WTC11 (cell line): ENCODE measurements around the gene TMX2. TPM values are rescaled to one million over a fixed set of nuclear protein-coding genes. Genes with fewer than 3 reads are reported as not detected.

ENCODE experiments used
- ATAC-seq: fragments of 200-7000 bp; cut with Tn5 transposase; 2 replicates; pipeline ENCODE4 v1.10.0; 2021; ENCODE audit warnings: mild to moderate bottlenecking, moderate library complexity
- CTCF ChIA-PET: fragments of 300-600 bp; sonication (Branson Sonifier 250); formaldehyde crosslinking; loops from one replicate; lab custom pipeline; 2021; ENCODE audit warnings: antibody characterized with exemption; lab: Charles Lee
- POLR2A ChIA-PET: fragments of 350-600 bp; sonication (Branson Sonifier 250); formaldehyde crosslinking; loops from one replicate; lab custom pipeline; 2021; ENCODE audit warnings: antibody characterized with exemption; lab: Charles Lee
- DNase-seq: peaks from one replicate; pipeline ENCODE4 v3.0.0; 2021; ENCODE audit warnings: low spot score
- H3K27ac Mint-ChIP-seq: 2 replicates; pipeline ENCODE4 v1.8.0; 2021; ENCODE audit warnings: mixed read lengths
- H3K27me3 Mint-ChIP-seq: 2 replicates; pipeline ENCODE4 v1.8.0; 2021; ENCODE audit warnings: low read depth, mild to moderate bottlenecking, moderate library complexity, mixed read lengths
- H3K36me3 Mint-ChIP-seq: 2 replicates; pipeline ENCODE4 v1.8.0; 2021; ENCODE audit warnings: mixed read lengths
- H3K4me1 Mint-ChIP-seq: 2 replicates; pipeline ENCODE4 v1.8.0; 2022; ENCODE audit warnings: mixed read lengths
- H3K4me3 Mint-ChIP-seq: 2 replicates; pipeline ENCODE4 v1.8.0; 2021; ENCODE audit warnings: mild to moderate bottlenecking, moderate library complexity, mixed read lengths
- H3K9me3 Mint-ChIP-seq: 2 replicates; pipeline ENCODE4 v1.8.0; 2021; ENCODE audit warnings: mixed read lengths
- ATF1 ChIP-seq: sonication (generic); formaldehyde crosslinking; IDR thresholded peaks from 2 replicates; pipeline ENCODE4 v1.8.1; 2023; ENCODE audit warnings: mild to moderate bottlenecking, moderate library complexity, missing genetic modification reagents
- CREB1 ChIP-seq: sonication (generic); formaldehyde crosslinking; IDR thresholded peaks from 2 replicates; pipeline ENCODE4 v1.8.0; 2023; ENCODE audit warnings: mild to moderate bottlenecking, missing genetic modification reagents
- ERG ChIP-seq: fragments of 250-450 bp; sonication (Bioruptor Pico); IDR thresholded peaks from 2 replicates; pipeline ENCODE4 v1.8.0; 2021; ENCODE audit warnings: mild to moderate bottlenecking
- JAZF1 ChIP-seq: fragments of 250-450 bp; sonication (Bioruptor Pico); IDR thresholded peaks from 2 replicates; pipeline ENCODE4 v1.9.0; 2021; ENCODE audit warnings: moderate library complexity, mild to moderate bottlenecking, inconsistent platforms
- TEAD1 ChIP-seq: sonication (generic); formaldehyde crosslinking; IDR thresholded peaks from 2 replicates; pipeline ENCODE4 v1.8.0; 2022; ENCODE audit warnings: mild to moderate bottlenecking, missing genetic modification reagents
- USF1 ChIP-seq: sonication (generic); formaldehyde crosslinking; IDR thresholded peaks from 2 replicates; pipeline ENCODE4 v1.8.0; 2022; ENCODE audit warnings: mild to moderate bottlenecking, missing genetic modification reagents
- ZMAT4 ChIP-seq: fragments of 250-450 bp; sonication (Bioruptor Pico); IDR thresholded peaks from 2 replicates; pipeline ENCODE4 v1.9.0; 2021; ENCODE audit warnings: mild to moderate bottlenecking
- ZNF281 ChIP-seq: sonication (generic); formaldehyde crosslinking; IDR thresholded peaks from 2 replicates; pipeline ENCODE4 v1.8.0; 2023; ENCODE audit warnings: mild to moderate bottlenecking, missing genetic modification reagents
- ZNF532 ChIP-seq: fragments of 250-450 bp; sonication (Bioruptor Pico); IDR thresholded peaks from 2 replicates; pipeline ENCODE4 v1.9.0; 2021; ENCODE audit warnings: mild to moderate bottlenecking, borderline replicate concordance
- ZNF671 ChIP-seq: fragments of 250-450 bp; sonication (Bioruptor Pico); IDR thresholded peaks from 2 replicates; pipeline ENCODE4 v1.8.0; 2021; ENCODE audit warnings: mild to moderate bottlenecking
- total RNA-seq: library from RNA; stranded (reverse); gene quantifications from 3 replicates; pipeline ENCODE4 v1.2.3, GENCODE V29; 2021

TMX2 gene
- total RNA-seq, 1 experiment from 2014 or later: 85.4 TPM

GRCh38 chr11:57779276-57779675, 66.9 kb downstream of the TMX2 start:
- H3K4me1 Mint-ChIP-seq: peaks cover 87% of the 10 kb centered on the region
- H3K27ac Mint-ChIP-seq: peak overlapping the region; percentile 99
- ATAC-seq: peak; percentile 43
- ChIA-PET POLR2A (interaction anchor here (1.1 to 9.0 kb wide), 10 partner anchors 8 to 281 kb away, joined by 3 to 188 read pairs (median 7); partner anchors contain the start of genes BTBD18, CTNND1, MED19 and SELENOH), CTCF (interaction anchor here (0.9 to 4.7 kb wide), 11 partner anchors 9 to 745 kb away, joined by 3 to 61 read pairs (median 5); partner anchors contain the start of genes BTBD18 and CTNND1)
- no peaks in the 10 kb centered on the region for H3K9me3 Mint-ChIP-seq
- peak; percentile 31 for DNase-seq
- H3K36me3 Mint-ChIP-seq: no peaks in the 10 kb centered on the region; the same call in 1 of the 2 replicates
- H3K27me3 Mint-ChIP-seq: no peaks in the 10 kb centered on the region
- no peak for TF ChIP-seq ZMAT4 (CRISPR knock-in tag)
- TF ChIP-seq ATF1 (CRISPR knock-in tag): no peak
- no peak for TF ChIP-seq USF1
- peak overlapping the region; percentile 51 for H3K4me3 Mint-ChIP-seq

- DNase-seq (peak; percentile 72), ATAC-seq (peak; percentile 60)
- CTCF ChIA-PET: interaction anchor here (0.5 to 4.4 kb wide), 4 partner anchors 9 to 30 kb away, joined by 3 to 43 read pairs (median 15); partner anchors contain the start of genes BTBD18 and CTNND1
- Mint-ChIP-seq H3K27me3 (no peaks in the 10 kb centered on the region), H3K4me3 (peak overlapping the region; percentile 60), H3K9me3 (no peaks in the 10 kb centered on the region), H3K4me1 (peaks cover 80% of the 10 kb centered on the region), H3K36me3 (no peaks in the 10 kb centered on the region; the same call in 1 of the 2 replicates), H3K27ac (peak overlapping the region; percentile 99)
- TF ChIP-seq ZNF281 (CRISPR knock-in tag) (0 out of 2 replicates have a peak, but pooled peaks have one; percentile 43), ERG (CRISPR knock-in tag) (no peak), TEAD1 (CRISPR knock-in tag) (peak; percentile 43; the same call in 1 of the 2 replicates)
- POLR2A ChIA-PET: interaction anchor here (0.9 to 9.0 kb wide), 5 partner anchors 10 to 518 kb away, joined by 3 to 188 read pairs (median 4); partner anchors contain the start of genes CTNND1 and SELENOH
Observed at GRCh38 chr11:57781529-57781943, 69.1 kb downstream of the TMX2 start.

- no peak for TF ChIP-seq CREB1 (CRISPR knock-in tag)
- TF ChIP-seq ZNF532 (CRISPR knock-in tag): no peak
- TF ChIP-seq JAZF1 (CRISPR knock-in tag): no peak
- TF ChIP-seq ZNF671 (CRISPR knock-in tag): no peak
- Mint-ChIP-seq H3K9me3 (no peaks in the 10 kb centered on the region), H3K27ac (no peak overlapping the region; the same call in 1 of the 2 replicates), H3K27me3 (no peaks in the 10 kb centered on the region), H3K4me3 (no peak overlapping the region), H3K36me3 (no peaks in the 10 kb centered on the region; the same call in 1 of the 2 replicates), H3K4me1 (peaks cover 71% of the 10 kb centered on the region)
- no peak for DNase-seq
- ChIA-PET CTCF (interaction anchor here (1.8 to 3.9 kb wide), 2 partner anchors 16 to 34 kb away, joined by 13 to 14 read pairs; partner anchors contain the start of gene BTBD18), POLR2A (interaction anchor here (1.4 to 1.7 kb wide), 2 partner anchors 9 to 24 kb away, joined by 4 to 5 read pairs; partner anchors contain the start of gene CTNND1)
- no peak for ATAC-seq
Observed at GRCh38 chr11:57785072-57785471, 72.7 kb downstream of the TMX2 start.
